Neural cell (in vitro differentiated cells): Measurements from ENCODE around the gene FBXW2.

Source experiments
- EP300 ChIP-seq: fragments of 450-650 bp; conservative IDR thresholded peaks from 2 replicates; pipeline ENCODE4 v1.6.1; 2014; ENCODE audit warnings: antibody characterized with exemption, mild to moderate bottlenecking, moderate library complexity; ENCODE audit not compliant: poor library complexity, severe bottlenecking
- EZH2 ChIP-seq: fragments of 200-600, 300-800 bp; shearing (Covaris generic), sonication (generic); IDR thresholded peaks from 2 replicates; pipeline ENCODE4 v1.6.1; 2014; ENCODE audit warnings: antibody characterized with exemption, low read length, borderline replicate concordance, mild to moderate bottlenecking; ENCODE audit not compliant: insufficient read depth, poor library complexity, severe bottlenecking
- POLR2AphosphoS5 ChIP-seq: IDR thresholded peaks from 2 replicates; pipeline ENCODE4 v1.6.1; 2012
- TAF1 ChIP-seq: IDR thresholded peaks from 2 replicates; pipeline ENCODE4 v1.6.1; 2012; ENCODE audit warnings: low read depth
- TF ChIP-seq, protein P1 (sequence below): fragments of 450-650 bp; IDR thresholded peaks from 2 replicates; pipeline ENCODE4 v1.5.1; 2014; ENCODE audit warnings: antibody characterized with exemption, mild to moderate bottlenecking, moderate library complexity; ENCODE audit not compliant: poor library complexity, severe bottlenecking
- TF ChIP-seq, protein P2 (sequence below): IDR thresholded peaks from 2 replicates; pipeline ENCODE4 v1.6.1; 2012; ENCODE audit warnings: borderline replicate concordance

DNA sequence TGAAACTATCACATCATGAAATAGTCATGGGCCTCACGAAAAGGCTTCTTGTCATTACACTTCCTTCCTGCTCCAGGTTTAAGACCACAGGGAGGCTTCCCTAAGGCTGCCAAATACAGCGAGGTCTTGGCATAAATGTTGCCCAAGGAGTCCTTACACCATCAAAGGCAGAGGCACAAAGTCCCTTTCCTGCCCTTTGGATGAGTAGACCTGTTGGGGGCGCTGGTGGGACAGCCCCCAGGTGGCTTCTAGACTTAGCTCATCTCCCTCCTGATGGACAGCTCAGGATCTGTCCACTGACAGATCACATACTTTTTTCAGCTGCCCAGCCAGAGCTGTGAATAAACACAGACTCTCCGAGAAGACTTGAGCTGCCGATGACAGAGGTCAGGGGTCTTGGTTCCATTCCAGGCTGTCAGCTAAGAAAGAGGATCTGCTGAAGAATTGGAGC is 63.4 kb downstream of the FBXW2 start:
- TF ChIP-seq POLR2AphosphoS5 (no peak), EZH2 (no peak), TAF1 (no peak), EP300 (no peak)
- TF ChIP-seq, protein P1, sequence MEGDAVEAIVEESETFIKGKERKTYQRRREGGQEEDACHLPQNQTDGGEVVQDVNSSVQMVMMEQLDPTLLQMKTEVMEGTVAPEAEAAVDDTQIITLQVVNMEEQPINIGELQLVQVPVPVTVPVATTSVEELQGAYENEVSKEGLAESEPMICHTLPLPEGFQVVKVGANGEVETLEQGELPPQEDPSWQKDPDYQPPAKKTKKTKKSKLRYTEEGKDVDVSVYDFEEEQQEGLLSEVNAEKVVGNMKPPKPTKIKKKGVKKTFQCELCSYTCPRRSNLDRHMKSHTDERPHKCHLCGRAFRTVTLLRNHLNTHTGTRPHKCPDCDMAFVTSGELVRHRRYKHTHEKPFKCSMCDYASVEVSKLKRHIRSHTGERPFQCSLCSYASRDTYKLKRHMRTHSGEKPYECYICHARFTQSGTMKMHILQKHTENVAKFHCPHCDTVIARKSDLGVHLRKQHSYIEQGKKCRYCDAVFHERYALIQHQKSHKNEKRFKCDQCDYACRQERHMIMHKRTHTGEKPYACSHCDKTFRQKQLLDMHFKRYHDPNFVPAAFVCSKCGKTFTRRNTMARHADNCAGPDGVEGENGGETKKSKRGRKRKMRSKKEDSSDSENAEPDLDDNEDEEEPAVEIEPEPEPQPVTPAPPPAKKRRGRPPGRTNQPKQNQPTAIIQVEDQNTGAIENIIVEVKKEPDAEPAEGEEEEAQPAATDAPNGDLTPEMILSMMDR = no peak
- TF ChIP-seq, protein P2, sequence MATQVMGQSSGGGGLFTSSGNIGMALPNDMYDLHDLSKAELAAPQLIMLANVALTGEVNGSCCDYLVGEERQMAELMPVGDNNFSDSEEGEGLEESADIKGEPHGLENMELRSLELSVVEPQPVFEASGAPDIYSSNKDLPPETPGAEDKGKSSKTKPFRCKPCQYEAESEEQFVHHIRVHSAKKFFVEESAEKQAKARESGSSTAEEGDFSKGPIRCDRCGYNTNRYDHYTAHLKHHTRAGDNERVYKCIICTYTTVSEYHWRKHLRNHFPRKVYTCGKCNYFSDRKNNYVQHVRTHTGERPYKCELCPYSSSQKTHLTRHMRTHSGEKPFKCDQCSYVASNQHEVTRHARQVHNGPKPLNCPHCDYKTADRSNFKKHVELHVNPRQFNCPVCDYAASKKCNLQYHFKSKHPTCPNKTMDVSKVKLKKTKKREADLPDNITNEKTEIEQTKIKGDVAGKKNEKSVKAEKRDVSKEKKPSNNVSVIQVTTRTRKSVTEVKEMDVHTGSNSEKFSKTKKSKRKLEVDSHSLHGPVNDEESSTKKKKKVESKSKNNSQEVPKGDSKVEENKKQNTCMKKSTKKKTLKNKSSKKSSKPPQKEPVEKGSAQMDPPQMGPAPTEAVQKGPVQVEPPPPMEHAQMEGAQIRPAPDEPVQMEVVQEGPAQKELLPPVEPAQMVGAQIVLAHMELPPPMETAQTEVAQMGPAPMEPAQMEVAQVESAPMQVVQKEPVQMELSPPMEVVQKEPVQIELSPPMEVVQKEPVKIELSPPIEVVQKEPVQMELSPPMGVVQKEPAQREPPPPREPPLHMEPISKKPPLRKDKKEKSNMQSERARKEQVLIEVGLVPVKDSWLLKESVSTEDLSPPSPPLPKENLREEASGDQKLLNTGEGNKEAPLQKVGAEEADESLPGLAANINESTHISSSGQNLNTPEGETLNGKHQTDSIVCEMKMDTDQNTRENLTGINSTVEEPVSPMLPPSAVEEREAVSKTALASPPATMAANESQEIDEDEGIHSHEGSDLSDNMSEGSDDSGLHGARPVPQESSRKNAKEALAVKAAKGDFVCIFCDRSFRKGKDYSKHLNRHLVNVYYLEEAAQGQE = no peak
